ENCODE results near the gene DBNDD1.

- TF ChIP-seq POLR2AphosphoS5 (IDR thresholded peaks at IDR 0.05; ENCODE audit: low read depth) (no peak), REST (IDR thresholded peaks at IDR 0.05; ENCODE audit: unreplicated experiment) (no peak), ETS1 (IDR thresholded peaks at IDR 0.05) (no peak), EZH2phosphoT487 (IDR thresholded peaks at IDR 0.05; ENCODE audit: unreplicated experiment) (no peak), CREB1 (CRISPR knock-in tag; IDR thresholded peaks at IDR 0.05; ENCODE audit: low read depth) (no peak), JUNB (IDR thresholded peaks at IDR 0.05; ENCODE audit: unreplicated experiment) (no peak), NANOG (IDR thresholded peaks at IDR 0.05; ENCODE audit: borderline replicate concordance) (no peak), EZH2 (IDR thresholded peaks at IDR 0.05; ENCODE audit: low read depth, unreplicated experiment) (no peak), STAT1 (IDR thresholded peaks at IDR 0.05; ENCODE audit: unreplicated experiment) (no peak), ZNF114 (CRISPR knock-in tag; IDR thresholded peaks at IDR 0.05) (no peak), ZNF331 (CRISPR knock-in tag; IDR thresholded peaks at IDR 0.05; ENCODE audit: low read depth) (no peak), ZNF462 (CRISPR knock-in tag; IDR thresholded peaks at IDR 0.05) (no peak)
- TF ChIP-seq, protein P1, sequence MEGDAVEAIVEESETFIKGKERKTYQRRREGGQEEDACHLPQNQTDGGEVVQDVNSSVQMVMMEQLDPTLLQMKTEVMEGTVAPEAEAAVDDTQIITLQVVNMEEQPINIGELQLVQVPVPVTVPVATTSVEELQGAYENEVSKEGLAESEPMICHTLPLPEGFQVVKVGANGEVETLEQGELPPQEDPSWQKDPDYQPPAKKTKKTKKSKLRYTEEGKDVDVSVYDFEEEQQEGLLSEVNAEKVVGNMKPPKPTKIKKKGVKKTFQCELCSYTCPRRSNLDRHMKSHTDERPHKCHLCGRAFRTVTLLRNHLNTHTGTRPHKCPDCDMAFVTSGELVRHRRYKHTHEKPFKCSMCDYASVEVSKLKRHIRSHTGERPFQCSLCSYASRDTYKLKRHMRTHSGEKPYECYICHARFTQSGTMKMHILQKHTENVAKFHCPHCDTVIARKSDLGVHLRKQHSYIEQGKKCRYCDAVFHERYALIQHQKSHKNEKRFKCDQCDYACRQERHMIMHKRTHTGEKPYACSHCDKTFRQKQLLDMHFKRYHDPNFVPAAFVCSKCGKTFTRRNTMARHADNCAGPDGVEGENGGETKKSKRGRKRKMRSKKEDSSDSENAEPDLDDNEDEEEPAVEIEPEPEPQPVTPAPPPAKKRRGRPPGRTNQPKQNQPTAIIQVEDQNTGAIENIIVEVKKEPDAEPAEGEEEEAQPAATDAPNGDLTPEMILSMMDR (conservative IDR thresholded peaks at IDR 0.05; ENCODE audit: low read depth in 2 of 2): no peak
Measured at GRCh38 chr16:90057738-90058173, 38.5 kb upstream of the DBNDD1 start.
